Measurements from ENCODE around the gene COX6A2.

DNA sequence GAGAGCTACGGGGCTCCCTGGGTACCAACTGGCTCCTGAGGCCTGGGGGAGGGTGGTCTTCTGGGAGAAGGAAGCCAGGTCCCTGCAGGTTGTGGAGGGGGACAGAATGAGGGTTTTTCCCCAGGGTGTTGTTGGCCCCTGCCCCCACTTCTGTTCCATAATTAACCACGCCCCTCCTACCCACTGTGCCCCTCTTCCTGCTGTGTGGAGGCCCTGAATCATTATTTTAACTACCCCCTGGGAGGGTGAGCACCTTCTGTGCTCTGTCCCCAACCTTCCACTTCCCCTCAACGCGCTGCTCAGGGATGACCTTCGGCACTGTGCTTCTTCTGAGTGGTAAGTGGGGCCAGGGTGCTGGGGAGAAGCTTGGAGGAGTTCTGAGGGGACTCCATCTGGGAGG lies 35.1 kb downstream of the COX6A2 start, which contains the start of gene ITGAD:
- TF ChIP-seq POLR2AphosphoS5 (IDR thresholded peaks at IDR 0.05; ENCODE audit: borderline replicate concordance, low read depth, low read length) (no peak), EZH2 (IDR thresholded peaks at IDR 0.05) (no peak), FOXP2 (optimal IDR thresholded peaks at IDR 0.05; ENCODE audit: control extremely low read depth, extremely low read length, insufficient read depth) (no peak)
